GM12801 (cell line): Measurements from ENCODE around the gene MAGI2.

Experiments used
- TF ChIP-seq, protein P1 (sequence below): IDR thresholded peaks from one replicate; pipeline ENCODE4 v1.5.1; 2011; ENCODE audit warnings: control low read depth; ENCODE audit not compliant: insufficient read length; ENCODE audit errors: extremely low read depth

The MAGI2 gene

DNA sequence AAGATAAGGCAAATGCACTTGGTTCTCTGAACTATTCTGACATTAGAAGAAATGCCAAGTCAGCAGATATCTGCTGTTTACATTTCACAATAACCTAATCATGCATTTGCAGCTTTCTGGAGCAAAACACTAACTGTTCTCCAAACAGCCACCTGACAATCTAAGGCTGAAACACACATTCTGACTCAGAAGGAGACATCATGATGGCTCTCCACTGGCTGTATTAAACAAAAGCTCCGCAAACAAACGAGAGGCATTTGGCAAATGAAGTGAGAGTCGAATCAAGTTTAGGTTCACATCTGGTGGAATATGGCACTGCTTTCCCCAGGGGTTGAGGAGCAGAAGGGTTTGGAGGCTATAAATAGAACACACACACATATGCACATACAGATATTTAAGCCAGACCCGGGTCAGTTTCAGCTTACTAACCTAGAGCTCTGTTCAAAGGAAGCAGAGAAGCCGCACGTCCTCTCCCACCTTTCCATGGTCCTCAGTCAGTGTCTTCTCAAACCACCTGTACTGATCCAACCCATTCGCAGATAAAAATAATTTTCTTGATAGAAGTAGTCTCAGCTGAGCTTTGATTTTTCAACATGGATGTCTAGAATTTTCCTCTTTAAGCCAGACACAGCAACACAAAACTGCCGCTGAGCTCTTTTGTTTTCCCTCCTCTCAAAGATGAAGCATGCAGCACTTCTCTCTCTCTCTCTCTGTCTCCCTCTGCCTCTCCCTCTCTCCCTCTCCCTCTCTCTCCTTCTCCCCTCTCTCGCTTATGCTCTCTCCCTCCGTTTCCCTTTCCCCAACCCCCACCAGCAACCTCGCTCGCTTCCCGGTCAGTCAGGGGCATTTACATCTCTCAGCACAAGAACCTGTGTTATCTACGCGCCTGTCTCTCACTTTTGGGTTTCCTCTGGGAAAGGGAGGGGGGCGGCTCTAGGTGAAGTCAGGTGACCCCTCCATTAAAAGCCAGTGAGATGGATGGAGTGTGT is 682.8 kb downstream of the MAGI2 start:
- TF ChIP-seq, protein P1, sequence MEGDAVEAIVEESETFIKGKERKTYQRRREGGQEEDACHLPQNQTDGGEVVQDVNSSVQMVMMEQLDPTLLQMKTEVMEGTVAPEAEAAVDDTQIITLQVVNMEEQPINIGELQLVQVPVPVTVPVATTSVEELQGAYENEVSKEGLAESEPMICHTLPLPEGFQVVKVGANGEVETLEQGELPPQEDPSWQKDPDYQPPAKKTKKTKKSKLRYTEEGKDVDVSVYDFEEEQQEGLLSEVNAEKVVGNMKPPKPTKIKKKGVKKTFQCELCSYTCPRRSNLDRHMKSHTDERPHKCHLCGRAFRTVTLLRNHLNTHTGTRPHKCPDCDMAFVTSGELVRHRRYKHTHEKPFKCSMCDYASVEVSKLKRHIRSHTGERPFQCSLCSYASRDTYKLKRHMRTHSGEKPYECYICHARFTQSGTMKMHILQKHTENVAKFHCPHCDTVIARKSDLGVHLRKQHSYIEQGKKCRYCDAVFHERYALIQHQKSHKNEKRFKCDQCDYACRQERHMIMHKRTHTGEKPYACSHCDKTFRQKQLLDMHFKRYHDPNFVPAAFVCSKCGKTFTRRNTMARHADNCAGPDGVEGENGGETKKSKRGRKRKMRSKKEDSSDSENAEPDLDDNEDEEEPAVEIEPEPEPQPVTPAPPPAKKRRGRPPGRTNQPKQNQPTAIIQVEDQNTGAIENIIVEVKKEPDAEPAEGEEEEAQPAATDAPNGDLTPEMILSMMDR = no peak

DNA sequence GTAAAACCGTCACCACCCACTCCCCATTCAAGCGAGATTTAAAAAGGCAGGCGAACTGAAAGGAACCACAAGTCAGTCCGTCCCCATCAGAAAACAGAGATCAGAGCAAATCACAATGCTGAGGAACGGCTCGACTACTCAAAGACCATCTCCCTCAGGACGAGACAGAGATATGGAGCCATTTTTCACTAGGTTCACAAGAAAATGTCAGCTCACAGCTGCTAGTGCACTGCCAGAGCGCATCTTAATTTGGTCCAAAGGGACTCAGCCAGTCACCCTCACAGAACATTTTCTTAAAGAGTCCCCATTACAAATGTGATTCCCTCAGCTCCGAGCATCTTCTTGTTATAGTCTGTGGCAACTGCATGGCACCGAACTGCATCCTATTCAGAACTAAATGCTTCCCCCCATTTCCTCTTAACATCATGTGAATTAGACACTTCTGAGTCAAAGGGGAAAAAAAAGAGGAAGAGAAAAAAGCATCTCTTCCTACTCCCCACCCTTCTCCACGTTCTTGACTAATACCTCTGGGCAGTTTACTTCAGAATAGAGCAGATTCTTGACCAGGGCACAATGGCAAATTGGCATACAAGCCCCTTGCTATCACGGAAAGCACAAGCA is 683.9 kb downstream of the MAGI2 start:
- TF ChIP-seq, protein P1 = no peak

DNA sequence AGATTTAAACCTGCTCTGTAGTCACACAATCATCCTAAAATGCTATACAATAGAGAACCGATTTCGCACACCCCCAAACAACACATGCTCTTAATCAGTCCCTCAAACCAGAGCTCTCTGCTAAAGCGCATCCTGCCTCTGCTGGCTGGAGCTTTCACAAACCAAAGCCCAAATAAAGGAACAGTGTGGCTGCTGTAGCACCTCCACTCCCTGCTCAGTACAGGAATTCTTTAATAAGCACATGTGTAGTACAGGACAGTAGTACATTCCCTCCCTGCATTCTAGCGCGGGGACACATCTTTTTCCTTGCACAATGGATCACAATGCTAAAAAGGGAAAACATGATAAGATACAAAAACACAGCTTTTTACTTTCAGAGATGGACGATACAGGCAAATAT is 684.6 kb downstream of the MAGI2 start:
- TF ChIP-seq, protein P1 = no peak

DNA sequence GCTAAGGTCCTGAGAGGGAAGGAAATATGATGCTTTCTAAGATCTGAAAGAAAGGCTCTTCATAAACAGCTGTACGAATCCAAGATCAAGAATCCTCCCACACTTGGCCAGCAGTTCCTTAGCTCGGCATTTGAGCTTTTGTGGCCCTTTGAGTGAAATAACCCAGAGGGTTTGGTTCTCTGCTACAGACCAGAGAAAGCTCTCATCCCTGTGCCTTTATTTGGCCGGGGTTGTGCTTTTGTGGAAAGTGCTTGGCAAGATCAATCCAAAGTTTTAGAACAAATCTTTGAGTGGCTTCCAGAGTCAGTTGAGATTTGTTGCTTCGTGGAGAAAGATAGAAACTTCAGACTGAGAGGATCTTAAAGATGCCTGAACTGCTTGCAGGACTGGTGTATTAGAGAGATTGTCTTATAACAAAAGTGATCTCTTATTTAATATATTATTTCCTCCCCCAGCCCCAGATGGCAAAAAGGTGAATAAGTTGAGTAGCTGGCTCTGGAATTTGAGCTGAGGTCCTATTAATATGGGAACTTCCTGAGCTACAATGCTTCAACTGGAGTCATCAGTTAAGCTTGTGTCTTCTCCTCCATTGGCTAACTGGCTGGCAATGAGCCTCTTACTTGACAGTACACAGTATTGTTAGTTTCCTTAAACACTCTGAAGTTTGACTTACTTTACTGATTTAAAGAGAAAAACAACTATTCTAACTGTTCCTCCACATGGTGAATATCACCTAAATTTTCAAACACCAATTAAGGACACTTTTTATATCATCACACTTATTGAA is 687.3 kb downstream of the MAGI2 start:
- TF ChIP-seq, protein P1 = no peak

DNA sequence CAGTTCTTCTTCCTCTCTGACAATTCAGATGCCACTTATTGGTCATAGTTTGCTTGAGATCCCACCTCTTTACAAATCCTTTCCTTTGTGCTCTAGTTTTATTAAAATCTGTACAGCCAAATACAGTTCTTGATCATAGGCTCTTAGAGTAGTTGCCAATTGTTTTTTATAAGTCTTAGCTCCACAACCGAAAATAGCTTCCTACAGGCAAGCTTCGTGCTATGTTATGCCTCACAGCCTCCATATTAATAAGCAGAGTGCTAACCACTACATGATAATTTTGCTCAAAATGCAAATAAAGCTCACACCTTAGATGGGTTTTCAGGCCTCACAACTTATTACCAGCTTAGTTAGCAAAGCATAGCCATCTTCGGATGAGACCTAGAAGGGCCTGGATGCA is 688.9 kb downstream of the MAGI2 start:
- TF ChIP-seq, protein P1 = no peak

DNA sequence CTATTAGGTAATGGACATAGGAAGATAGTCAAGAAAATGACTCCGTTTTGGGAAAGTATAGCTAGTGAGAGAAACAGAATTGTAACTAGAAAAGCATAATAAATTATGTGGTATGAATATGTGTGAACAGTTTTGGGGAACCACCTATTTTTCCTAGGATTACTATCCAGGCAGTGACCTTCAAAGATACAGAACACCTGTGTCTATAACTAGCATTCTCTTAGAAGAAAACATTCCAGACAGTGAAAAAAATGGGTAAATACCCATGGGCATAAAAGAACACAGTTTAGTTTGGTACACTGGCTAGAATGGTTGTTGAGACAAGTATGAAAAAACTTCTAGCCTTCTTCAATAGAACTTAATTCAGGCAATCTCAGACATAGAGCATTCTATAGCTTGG is 690.8 kb downstream of the MAGI2 start:
- TF ChIP-seq, protein P1 = no peak

DNA sequence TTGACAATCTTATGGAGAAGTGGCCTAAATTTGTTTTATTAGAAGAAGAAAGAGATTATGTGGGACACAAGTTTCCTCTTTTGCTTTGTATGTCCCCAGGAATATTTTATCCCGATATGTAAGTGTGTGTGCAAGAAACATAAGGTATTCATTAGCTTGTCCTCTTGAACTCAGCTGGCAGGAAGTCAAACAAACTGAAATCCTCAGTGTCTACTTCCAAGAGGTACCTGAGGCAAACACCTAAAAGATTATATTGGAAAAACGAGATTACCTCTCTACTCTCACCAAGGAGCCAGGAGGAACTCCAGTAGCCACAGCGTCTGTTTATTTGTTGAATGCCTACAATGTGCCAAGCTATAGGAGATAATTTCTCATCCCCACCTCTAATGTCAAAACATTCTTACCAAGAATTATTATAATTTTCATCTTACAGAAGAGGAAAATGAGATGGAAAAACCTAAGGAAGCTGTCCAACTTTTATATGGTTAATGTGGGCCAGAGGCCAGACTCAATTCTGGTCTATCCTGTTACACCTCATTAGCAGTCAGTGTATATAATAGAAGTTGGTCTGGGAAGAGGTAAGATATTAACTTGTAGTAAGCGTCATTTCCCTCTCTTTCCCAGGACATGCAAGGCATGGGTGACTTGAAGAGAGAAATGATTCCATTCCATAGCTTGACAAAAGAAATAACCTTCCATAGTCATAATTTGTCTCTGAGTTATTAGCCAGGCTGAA is 692.7 kb downstream of the MAGI2 start:
- TF ChIP-seq, protein P1 = no peak
